GM18508 (cell line): Measurements from ENCODE around the gene CAPZB.

Source experiments
- ATAC-seq: cut with Tn5 transposase; IDR thresholded peaks from one replicate; pipeline ENCODE4 v1.9.1; 2021; ENCODE audit warnings: moderate number of reproducible peaks; ENCODE audit not compliant: insufficient read depth, unreplicated experiment

CAPZB gene

GRCh38 chr1:19323987-19324664, 161.2 kb downstream of the CAPZB start:
- no peak for ATAC-seq

DNA sequence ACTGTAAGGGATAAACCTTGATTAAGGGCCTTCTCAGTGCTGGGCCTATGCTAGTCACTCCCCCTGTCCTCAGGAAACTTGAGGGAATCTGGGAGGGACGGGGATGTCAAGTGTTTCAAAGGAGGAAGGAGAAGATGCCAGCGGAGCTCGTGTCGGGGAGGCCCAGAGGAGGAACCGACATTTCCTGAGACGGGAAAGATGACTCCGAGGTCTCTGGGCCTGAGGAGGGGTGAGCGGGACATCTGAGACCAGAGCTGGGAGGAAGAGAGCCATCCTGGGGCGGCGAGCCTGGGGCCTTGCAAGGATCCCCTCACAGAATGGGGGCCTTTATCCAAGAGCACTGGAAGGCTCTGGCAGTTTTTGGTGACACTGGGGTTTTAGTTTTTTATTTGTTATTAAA, 162.9 kb downstream of the CAPZB start:
- no peak for ATAC-seq

GRCh38 chr1:19321071-19321470, 164.3 kb downstream of the CAPZB start:
- ATAC-seq = no peak

DNA sequence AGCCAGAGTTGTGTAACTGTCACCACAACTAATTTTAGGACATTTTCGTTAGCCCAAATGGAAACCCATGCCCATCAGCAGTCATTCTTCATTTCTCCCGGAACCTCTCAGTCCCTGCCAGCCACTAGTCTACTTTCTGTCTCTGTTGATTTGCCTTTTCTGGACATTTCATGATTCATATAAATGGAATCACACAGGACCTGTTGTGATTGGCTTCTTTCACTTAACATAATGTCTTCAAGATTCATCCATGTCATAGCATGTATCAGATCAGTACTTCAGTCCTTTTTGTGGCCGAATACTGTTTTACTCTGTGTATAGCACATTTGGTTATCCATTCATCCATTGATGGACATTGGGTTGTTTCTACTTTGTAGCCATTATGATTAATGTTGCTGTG, 166.1 kb downstream of the CAPZB start:
- ATAC-seq = no peak

- ATAC-seq = no peak
These were observed 168.0 kb downstream of the CAPZB start for GRCh38 chr1:19317126-19317910.

- ATAC-seq = no peak
These were observed 169.8 kb downstream of the CAPZB start for GRCh38 chr1:19315378-19316198.

DNA sequence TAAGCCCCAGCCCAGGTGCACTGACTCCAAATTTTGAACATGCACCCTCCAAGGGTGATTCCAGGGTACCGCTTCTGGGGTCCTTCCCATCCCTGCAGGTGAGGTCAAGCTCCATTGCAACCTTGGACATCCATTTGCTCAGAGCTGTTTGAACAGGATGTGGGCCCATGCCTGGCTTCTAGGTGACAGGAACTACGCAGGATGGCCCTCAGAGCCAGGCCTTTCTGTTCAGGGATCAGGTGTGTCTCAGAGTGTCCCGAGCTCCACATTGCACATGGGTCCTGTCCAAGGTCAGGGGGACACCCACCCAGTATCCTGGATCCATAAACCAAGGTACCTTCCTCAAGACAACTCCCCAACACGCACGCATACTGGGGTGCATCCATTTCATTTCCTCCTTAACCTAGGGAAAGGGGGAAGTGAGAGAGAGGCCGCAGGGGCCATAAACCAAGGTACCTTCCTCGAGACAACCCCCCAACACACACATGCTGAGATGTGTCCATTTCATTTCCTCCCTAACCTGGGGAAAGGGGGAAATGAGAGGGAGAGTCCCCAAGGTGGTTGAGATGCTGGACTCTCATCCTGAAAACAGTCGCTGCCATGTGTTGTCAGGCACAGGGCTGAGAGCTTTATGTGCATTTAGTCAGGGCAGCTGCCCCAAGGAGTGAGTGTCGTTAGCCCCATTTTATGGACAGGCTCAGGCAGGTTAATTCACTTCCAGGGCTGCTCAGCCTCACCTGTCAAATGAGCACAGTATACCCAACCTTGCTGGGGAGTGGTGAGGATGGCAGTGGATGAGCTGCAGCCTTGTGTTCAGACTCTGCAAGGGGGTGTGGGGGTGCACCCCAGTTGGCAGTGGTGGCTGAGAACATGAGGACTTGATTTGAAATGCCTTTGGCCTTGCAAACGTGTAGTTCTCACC, 171.1 kb downstream of the CAPZB start:
- ATAC-seq = no peak

DNA sequence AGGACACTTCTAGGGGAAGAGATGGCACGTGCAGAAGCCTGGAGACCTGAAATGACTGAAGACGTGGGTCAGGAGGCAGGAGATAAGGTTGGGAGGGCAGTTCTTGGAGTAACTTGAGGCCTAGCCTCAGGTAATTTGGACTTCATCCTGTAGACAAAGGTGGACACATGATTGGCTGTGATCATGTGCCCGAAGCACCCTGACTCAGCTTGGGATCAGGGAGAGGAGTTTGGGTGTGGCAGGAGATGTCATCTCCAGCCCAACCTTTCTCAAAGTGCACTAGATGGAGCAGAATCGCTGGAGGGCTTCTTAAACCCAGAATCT, 171.7 kb downstream of the CAPZB start:
- no peak for ATAC-seq

GRCh38 chr1:19312782-19313635, 172.3 kb downstream of the CAPZB start:
- ATAC-seq = no peak

GRCh38 chr1:19311931-19312781, 173.2 kb downstream of the CAPZB start, which contains the start of the genes AKR7A2 and SLC66A1:
Gene AKR7A2 (minus strand): TSS chr1:19312144. CDS start chr1:19312124, 20 bp downstream.
Gene SLC66A1 (plus strand): TSS chr1:19312326. CDS start chr1:19317678, 5,352 bp downstream.
- no peak for ATAC-seq

GRCh38 chr1:19311503-19311930, 173.8 kb downstream of the CAPZB start:
- ATAC-seq = no peak

DNA sequence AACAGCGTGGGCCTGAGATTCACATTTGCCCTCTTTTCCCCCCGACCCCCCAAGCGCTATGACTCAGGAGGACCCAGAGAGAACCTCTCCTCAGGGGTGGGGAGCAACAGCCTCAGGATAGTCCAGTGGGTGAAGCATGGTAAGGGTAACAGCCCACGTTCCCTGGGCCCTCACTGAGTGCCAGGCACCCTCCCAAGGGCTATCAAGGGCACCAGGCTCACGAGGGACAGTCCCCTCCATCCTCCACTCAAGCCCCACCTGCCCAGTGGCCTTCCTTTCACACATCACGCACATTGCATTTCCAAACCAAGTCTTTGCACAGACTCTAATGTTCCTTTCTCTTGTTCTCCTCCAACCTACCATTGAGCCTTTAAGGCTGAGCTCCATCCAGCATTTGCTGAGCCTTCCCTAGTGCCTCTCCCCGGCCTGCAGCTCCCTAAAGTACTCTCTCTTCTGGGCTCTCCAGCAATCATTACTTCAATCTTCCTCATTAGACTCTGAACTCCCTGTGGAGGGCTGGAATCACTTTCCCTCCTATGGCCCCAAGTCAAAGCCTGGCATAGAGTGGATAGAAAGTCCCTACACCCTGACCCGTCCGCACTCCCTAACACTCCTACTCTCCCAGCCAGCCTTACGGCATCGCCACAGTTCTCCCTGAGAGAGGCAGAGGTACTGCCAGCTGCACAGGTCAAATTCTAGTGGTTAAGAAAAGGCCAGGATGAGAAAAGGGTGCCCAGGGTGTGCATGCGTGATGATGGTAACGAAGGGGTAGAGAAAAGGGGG, 174.4 kb downstream of the CAPZB start:
- no peak for ATAC-seq

DNA sequence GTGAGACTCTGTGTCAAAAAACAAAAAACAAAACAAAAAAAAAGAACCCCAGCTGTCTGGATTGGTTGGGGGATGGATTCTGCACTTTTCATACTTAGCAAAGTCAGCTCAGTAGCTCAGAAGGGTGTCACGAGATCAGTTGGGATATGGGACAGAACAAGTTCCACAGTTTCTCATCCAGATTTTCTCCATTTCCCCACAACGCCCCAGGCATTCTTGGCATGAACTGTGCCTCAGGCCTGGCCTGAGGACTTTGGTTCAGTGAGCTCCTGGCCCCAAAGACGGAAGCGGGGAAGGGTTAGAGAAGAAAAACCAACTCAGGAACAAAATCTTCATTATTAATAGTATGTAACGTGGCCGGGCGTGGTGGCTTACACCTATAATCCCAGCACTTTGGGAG, 175.3 kb downstream of the CAPZB start:
- ATAC-seq = no peak

DNA sequence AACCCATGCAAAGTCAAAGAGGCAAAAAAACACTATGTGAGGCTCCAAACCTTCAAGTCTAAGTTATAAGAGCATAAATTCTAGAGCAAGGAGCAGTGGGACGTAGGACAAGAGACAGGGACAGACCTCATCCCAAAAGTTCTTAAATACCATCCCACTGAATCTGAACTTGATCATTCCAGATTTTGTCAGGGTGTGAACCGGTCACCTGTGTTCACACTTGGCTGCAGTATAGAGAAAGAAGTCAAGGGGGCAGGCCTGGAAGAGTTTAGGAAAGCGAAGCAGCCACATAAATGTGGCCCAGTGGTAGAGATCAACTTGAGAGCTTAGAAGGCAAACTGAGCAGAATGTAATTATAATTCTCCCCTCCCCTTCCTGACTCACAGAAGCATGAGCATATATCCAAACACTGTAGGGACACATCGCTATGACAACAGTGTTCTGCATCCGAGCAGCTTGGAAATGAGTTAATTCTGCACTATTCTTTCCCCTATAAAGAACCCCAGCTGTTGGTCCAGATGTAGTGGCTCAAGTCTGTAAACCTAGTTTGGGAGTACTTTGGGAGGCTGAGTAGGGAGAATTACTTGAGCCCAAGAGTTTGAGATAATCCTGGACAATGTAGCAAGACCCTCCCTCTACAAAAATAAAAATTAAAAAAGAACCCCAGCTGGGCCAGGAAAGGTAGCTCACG, 176.1 kb downstream of the CAPZB start:
- no peak for ATAC-seq

- no peak for ATAC-seq
These were observed 176.8 kb downstream of the CAPZB start for GRCh38 chr1:19308509-19308907.

GRCh38 chr1:19307794-19308508, 177.4 kb downstream of the CAPZB start:
- ATAC-seq = no peak
